GM12878 (cell line): ENCODE measurements around the gene SPEM2. TPM values are rescaled to one million over a fixed set of nuclear protein-coding genes. Genes with fewer than 3 reads are reported as not detected.

Experiments used
- ATAC-seq: fragments of 200-7000 bp; cut with Tn5 transposase; 3 replicates; pipeline ENCODE4 v1.9.1; 2020; ENCODE audit warnings: mild to moderate bottlenecking, moderate library complexity
- BruUV-seq: library from RNA; stranded (reverse); fragments of 400-500 nt; replicated peaks from 2 replicates; lab custom pipeline; 2021; lab: Mats Ljungman, UMichigan
- CTCF ChIA-PET: fragments of 300-600 bp; sonication (Branson Sonifier 250); formaldehyde crosslinking; extraction: SDS; loops from one replicate; lab custom pipeline; 2021; ENCODE audit warnings: inconsistent platforms; lab: Yijun Ruan, JAX
- POLR2A ChIA-PET: fragments of 350-600 bp; formaldehyde crosslinking; extraction: SDS; loops from one replicate; lab custom pipeline; 2021; ENCODE audit warnings: inconsistent platforms; lab: Charles Lee
- RAD21 ChIA-PET: fragments of 300-600 bp; sonication (Branson Sonifier 250); formaldehyde crosslinking; loops from one replicate; lab custom pipeline; 2023; ENCODE audit warnings: antibody characterized with exemption; ENCODE audit not compliant: unreplicated experiment; lab: Charles Lee
- SMC1A ChIA-PET: fragments of 300-600 bp; sonication (Branson Sonifier 250); formaldehyde crosslinking; loops from one replicate; lab custom pipeline; 2023; ENCODE audit not compliant: unreplicated experiment, uncharacterized antibody; lab: Charles Lee
- DNase-seq: peaks from one replicate; pipeline ENCODE4 v3.0.0-alpha.2; 2011; ENCODE audit warnings: low read depth, low spot score
- FAIRE-seq: peaks from 3 replicates; lab custom pipeline; 2011; peaks lifted over from hg19 to GRCh38; lab: Jason Lieb, UNC
- H2AFZ ChIP-seq: 2 replicates; pipeline ENCODE4 v1.6.0; 2011; ENCODE audit warnings: low read depth, low read length, control low read depth; ENCODE audit not compliant: control insufficient read depth
- H3K27ac ChIP-seq: 2 replicates; pipeline ENCODE4 v1.5.1; 2011; ENCODE audit warnings: control low read depth; ENCODE audit not compliant: control insufficient read depth, insufficient read depth
- H3K27me3 ChIP-seq, 2 experiments: replicated peaks in 1 of 2; 2 replicates each; pipeline versions ENCODE4 v1.6.0 to v1.6.1; 2011; ENCODE audit warnings: low read length in 1 of 2; ENCODE audit not compliant: control insufficient read depth in 2 of 2, insufficient read depth in 2 of 2
- H3K36me3 ChIP-seq, 2 experiments: 2 replicates each; pipeline ENCODE4 v1.5.1; 2011; ENCODE audit warnings: low read length in 1 of 2; ENCODE audit not compliant: control insufficient read depth in 2 of 2, insufficient read depth in 2 of 2
- H3K4me1 ChIP-seq: 2 replicates; pipeline ENCODE4 v1.6.1; 2011; ENCODE audit warnings: mild to moderate bottlenecking, low read length, moderate library complexity, mixed read lengths; ENCODE audit not compliant: control insufficient read depth, insufficient read depth
- H3K4me2 ChIP-seq: 2 replicates; pipeline ENCODE4 v1.6.0; 2011; ENCODE audit warnings: control low read depth; ENCODE audit not compliant: control insufficient read depth, insufficient read depth
- H3K4me3 ChIP-seq: fragments of 200-600 bp; sonication (generic); 2 replicates; pipeline ENCODE4 v1.5.1; 2016
- H3K79me2 ChIP-seq: 2 replicates; pipeline ENCODE4 v1.6.0; 2011; ENCODE audit warnings: low read length; ENCODE audit not compliant: control insufficient read depth, insufficient read depth
- H3K9ac ChIP-seq: 2 replicates; pipeline ENCODE4 v1.8.0; 2011; ENCODE audit warnings: low read length, control low read depth, mixed read lengths; ENCODE audit not compliant: control insufficient read depth, insufficient read depth
- H3K9me3 ChIP-seq: replicated peaks from 3 replicates; pipeline ENCODE4 v1.5.1; 2011; ENCODE audit warnings: mild to moderate bottlenecking, low read length; ENCODE audit not compliant: control insufficient read depth, insufficient read depth
- H4K20me1 ChIP-seq: 2 replicates; pipeline ENCODE4 v1.6.0; 2011; ENCODE audit not compliant: control insufficient read depth, insufficient read depth
- JUNB ChIP-seq: IDR thresholded peaks from 2 replicates; pipeline ENCODE4 v1.6.1; 2016; ENCODE audit warnings: antibody characterized with exemption, mild to moderate bottlenecking
- MYC ChIP-seq: IDR thresholded peaks from 2 replicates; pipeline ENCODE4 v1.6.1; 2011; ENCODE audit warnings: mild to moderate bottlenecking, low read length, moderate library complexity, inconsistent platforms; ENCODE audit not compliant: insufficient read depth, insufficient replicate concordance, insufficient read length, severe bottlenecking
- POLR2AphosphoS5 ChIP-seq: IDR thresholded peaks from 2 replicates; pipeline ENCODE4 v1.6.1; 2011; ENCODE audit warnings: mild to moderate bottlenecking, low read length, inconsistent platforms
- SUPT20H ChIP-seq: IDR thresholded peaks from 2 replicates; pipeline ENCODE4 v1.6.1; 2011; ENCODE audit warnings: low read depth, mild to moderate bottlenecking, low read length, moderate library complexity, borderline replicate concordance; ENCODE audit not compliant: control insufficient read depth
- TARDBP ChIP-seq: IDR thresholded peaks from 2 replicates; pipeline ENCODE4 v1.6.1; 2016; ENCODE audit warnings: borderline replicate concordance
- WRNIP1 ChIP-seq: IDR thresholded peaks from 2 replicates; pipeline ENCODE4 v1.6.1; 2011; ENCODE audit warnings: low read depth, low read length, improper control_type of control experiment, borderline replicate concordance
- YBX1 ChIP-seq: fragments of 450-650 bp; IDR thresholded peaks from 2 replicates; pipeline ENCODE4 v1.6.1; 2016; ENCODE audit warnings: antibody characterized with exemption
- WGBS: methylation state at CpG from one replicate; pipeline ENCODE4 v1.1.6; 2016; ENCODE audit warnings: low lambda C conversion rate; ENCODE audit not compliant: insufficient replicate concordance, insufficient coverage; ENCODE audit errors: missing lambda C conversion rate; 5-methylcytosine and 5-hydroxymethylcytosine counted together
- in situ Hi-C: fragments of 300-500 bp; cut with MboI; formaldehyde crosslinking; loops from 9 replicates; pipeline ENCODE4 v1.14.3; 2018; ENCODE audit warnings: mixed read lengths
- intact Hi-C: fragments of 100-400 bp; cut with micrococcal nuclease; formaldehyde crosslinking; loops from one replicate; pipeline ENCODE4 v1.14.2; 2022; ENCODE audit not compliant: unreplicated experiment
- polyA plus RNA-seq, 11 experiments: library from polyadenylated mRNA; depleted of rRNA in 4 of 11; unstranded in 6 of 11; stranded (reverse) in 5 of 11; fragments of >200 nt; fragmentation: Nextera tagmentation in 4 of 11; fragmentation: Illumina TruSeq in 1 of 11; extraction: Ambion mirVana in 4 of 11; extraction: Trizol in 1 of 11; gene quantifications; 1 replicate in 1 of 11; 2 replicates in 10 of 11; pipeline versions ENCODE4 v1.2.1 to v1.2.3, GENCODE V29; 2011 to 2016; ENCODE audit warnings: inconsistent platforms in 2 of 11, missing spikeins in 2 of 11, low read depth in 1 of 11
- total RNA-seq, 4 experiments: library from RNA; depleted of rRNA in 3 of 4; stranded (reverse); fragments of >200 nt in 3 of 4; fragmentation: Illumina TruSeq in 1 of 4; extraction: Trizol in 1 of 4; gene quantifications; 2 replicates each; pipeline versions ENCODE4 v1.2.1 to v1.2.3, GENCODE V29; 2013 to 2021

Gene SPEM2
- total and polyA plus RNA-seq, 10 of the 15 experiments (the other 5 are each of a cell fraction or from before 2014, with no cell fraction given) = not detected

- no peak for TF ChIP-seq YBX1
- no peak for TF ChIP-seq JUNB
- no peak for TF ChIP-seq WRNIP1
- TF ChIP-seq TARDBP = no peak
- no peak for TF ChIP-seq SUPT20H
- TF ChIP-seq POLR2AphosphoS5 = no peak
These were observed 19.1 kb upstream of the SPEM2 start (continued) for GRCh38 chr17:7406235-7406825.

- Histone ChIP-seq H3K4me3 (no peak overlapping the region), H4K20me1 (no peaks in the 10 kb centered on the region), H3K27me3 (peaks cover 0 to 6% of the 10 kb centered on the region in 2 experiments; a peak in 2 of 4 replicates), H2AFZ (no peak overlapping the region), H3K9ac (no peak overlapping the region), H3K36me3 (no peaks in the 10 kb centered on the region), H3K27ac (no peak overlapping the region), H3K4me1 (peaks cover 3% of the 10 kb centered on the region; the same call in 1 of the 2 replicates), H3K79me2 (peaks cover 2% of the 10 kb centered on the region), H3K4me2 (no peak overlapping the region), H3K9me3 (no peaks in the 10 kb centered on the region)
- ChIA-PET SMC1A (no interaction called here), POLR2A (no interaction called here), CTCF (no interaction called here), RAD21 (no interaction called here)
- in situ Hi-C loops (no loop called here), intact Hi-C loops (no loop called here)
- FAIRE-seq (no peak), DNase-seq (no peak), ATAC-seq (no peak)
- no peak for TF ChIP-seq MYC
- BruUV-seq = no TSS peak
- WGBS = 63% methylated on average over 13 of the region's 13 CpGs
These were observed 18.3 kb upstream of the SPEM2 start for GRCh38 chr17:7407082-7407481.
